Frontal cortex (tissue), 4 donors: ENCODE measurements around the gene SDF2L1. TPM values are rescaled to one million over a fixed set of nuclear protein-coding genes. Genes with fewer than 3 reads are reported as not detected.
"Not testable (repeated sequence)": the region's sequence is repeated elsewhere in the genome, so short reads cannot be mapped to it uniquely, and the experiment has no call there.

Experiments
- DNase-seq, 2 donors: peaks; one replicate each; pipeline ENCODE4 v3.0.0; 2012; ENCODE audit warnings: low spot score in 2 of 2
- FAIRE-seq: peaks from 2 replicates; lab custom pipeline; 2012; peaks lifted over from hg19 to GRCh38; lab: Jason Lieb, UNC
- total RNA-seq: library from RNA; depleted of rRNA; stranded (reverse); fragments of >200 nt; gene quantifications from one replicate; pipeline ENCODE4 v1.2.3, GENCODE V29; 2014
- donor health status: control.
- donor health status: control.
- donor health status: control.

The SDF2L1 gene
- total RNA-seq, 1 donor from 2014 or later = 2.9 TPM

GRCh38 chr22:21657020-21657359 is 14.9 kb downstream of the SDF2L1 start:
- no peak for FAIRE-seq
- DNase-seq = no peak

GRCh38 chr22:21657360-21658032 is 15.4 kb downstream of the SDF2L1 start:
- no peak for FAIRE-seq
- peak; percentile 78 to 85 for DNase-seq

GRCh38 chr22:21659864-21660525 is 17.9 kb downstream of the SDF2L1 start:
- no peak for FAIRE-seq
- no peak for DNase-seq

- no peak for DNase-seq
- FAIRE-seq = no peak
Measured at GRCh38 chr22:21660904-21661303, 18.8 kb downstream of the SDF2L1 start.

GRCh38 chr22:21661991-21662390 is 19.9 kb downstream of the SDF2L1 start:
- DNase-seq = no peak

GRCh38 chr22:21663738-21664137 is 21.6 kb downstream of the SDF2L1 start:
- FAIRE-seq (no peak), DNase-seq (no peak)

More at GRCh38 chr22:21661991-21662390, 19.9 kb downstream of the SDF2L1 start:
- no peak for FAIRE-seq

- DNase-seq = no peak
- FAIRE-seq = no peak
Measured at GRCh38 chr22:21665047-21665851, 23.1 kb downstream of the SDF2L1 start.

GRCh38 chr22:21666786-21667185 is 24.7 kb downstream of the SDF2L1 start:
- no peak for DNase-seq
- FAIRE-seq = no peak

GRCh38 chr22:21669026-21669425 is 26.9 kb downstream of the SDF2L1 start:
- FAIRE-seq = no peak
- no peak for DNase-seq

- DNase-seq (no peak), FAIRE-seq (no peak)
Measured at GRCh38 chr22:21672107-21672629, 30.1 kb downstream of the SDF2L1 start.

GRCh38 chr22:21673534-21674321 is 31.6 kb downstream of the SDF2L1 start:
- FAIRE-seq (no peak), DNase-seq (no peak)

- FAIRE-seq (no peak), DNase-seq (no peak)
Measured at GRCh38 chr22:21674638-21675245, 32.6 kb downstream of the SDF2L1 start.

- FAIRE-seq = no peak
- DNase-seq = no peak
Measured at GRCh38 chr22:21677606-21678443, 35.7 kb downstream of the SDF2L1 start.

GRCh38 chr22:21678842-21679241 is 36.7 kb downstream of the SDF2L1 start:
- DNase-seq, FAIRE-seq: not testable (repeated sequence)

GRCh38 chr22:21679383-21679782 is 37.3 kb downstream of the SDF2L1 start:
- DNase-seq (no peak), FAIRE-seq (no peak)

GRCh38 chr22:21680830-21681565 is 38.9 kb downstream of the SDF2L1 start:
- no peak for FAIRE-seq
- DNase-seq = no peak

- DNase-seq (no peak), FAIRE-seq (no peak)
Measured at GRCh38 chr22:21681566-21682370, 39.7 kb downstream of the SDF2L1 start.
